Neural cell (in vitro differentiated cells): ENCODE measurements around the gene ILRUN. TPM values are rescaled to one million over a fixed set of nuclear protein-coding genes. Genes with fewer than 3 reads are reported as not detected.
"Not testable (repeated sequence)": the region's sequence is repeated elsewhere in the genome, so short reads cannot be mapped to it uniquely, and the experiment has no call there.

Source experiments
- H2AFZ ChIP-seq: fragments of 200-600, 300-800 bp; sonication (generic), shearing (Covaris generic); 2 replicates; pipeline ENCODE4 v1.6.0; 2014; ENCODE audit warnings: low read depth, mild to moderate bottlenecking, antibody characterized with exemption, low read length, moderate library complexity
- H3F3A ChIP-seq: fragments of 200-600 bp; shearing (Covaris generic); 2 replicates; pipeline ENCODE4 v1.6.1; 2016; ENCODE audit warnings: mild to moderate bottlenecking, moderate library complexity, mixed read lengths, antibody characterized with exemption, low read length; ENCODE audit not compliant: insufficient read depth, poor library complexity, severe bottlenecking
- H3K27ac ChIP-seq: fragments of 200-600, 300-800 bp; sonication (generic), shearing (Covaris generic); 2 replicates; pipeline ENCODE4 v1.5.1; 2014; ENCODE audit warnings: mild to moderate bottlenecking, low read length, moderate library complexity
- H3K27me3 ChIP-seq: fragments of 300-800, 200-600 bp; sonication (generic), shearing (Covaris generic); 2 replicates; pipeline ENCODE4 v1.6.0; 2014; ENCODE audit warnings: mild to moderate bottlenecking, low read depth, low read length, moderate library complexity; ENCODE audit not compliant: insufficient read depth
- H3K36me3 ChIP-seq: fragments of 300-800, 200-600 bp; sonication (generic), shearing (Covaris generic); 2 replicates; pipeline ENCODE4 v1.5.1; 2014; ENCODE audit warnings: mild to moderate bottlenecking, antibody characterized with exemption, low read length, moderate library complexity; ENCODE audit not compliant: insufficient read depth
- H3K4me2 ChIP-seq: fragments of 300-800, 200-600 bp; sonication (generic), shearing (Covaris generic); 2 replicates; pipeline ENCODE4 v1.6.0; 2014; ENCODE audit warnings: mild to moderate bottlenecking, low read length
- H3K4me3 ChIP-seq: fragments of 300-800, 200-600 bp; sonication (generic), shearing (Covaris generic); 2 replicates; pipeline ENCODE4 v1.5.1; 2014; ENCODE audit warnings: mild to moderate bottlenecking, low read length, moderate library complexity
- H3K79me2 ChIP-seq: fragments of 200-600 bp; shearing (Covaris generic); replicated peaks from 2 replicates; pipeline ENCODE4 v1.6.0; 2014; ENCODE audit warnings: mild to moderate bottlenecking, low read length, moderate library complexity; ENCODE audit not compliant: insufficient read depth
- H3K9ac ChIP-seq: fragments of 300-800, 200-600 bp; sonication (generic), shearing (Covaris generic); 2 replicates; pipeline ENCODE4 v1.6.1; 2016; ENCODE audit warnings: mild to moderate bottlenecking, low read length, mixed read lengths
- H3K9me2 ChIP-seq: fragments of 200-600 bp; shearing (Covaris generic); 2 replicates; pipeline ENCODE4 v1.6.1; 2016; ENCODE audit warnings: mild to moderate bottlenecking, low read length, mixed read lengths; ENCODE audit not compliant: insufficient read depth
- H3K9me3 ChIP-seq: fragments of 200-600, 300-800 bp; sonication (generic), shearing (Covaris generic); 2 replicates; pipeline ENCODE4 v1.6.1; 2016; ENCODE audit warnings: mild to moderate bottlenecking, mixed run types, low read length, moderate library complexity, mixed read lengths
- H4K20me1 ChIP-seq: fragments of 200-600 bp; shearing (Covaris generic); 2 replicates; pipeline ENCODE4 v1.6.1; 2016; ENCODE audit warnings: mild to moderate bottlenecking, mixed run types; ENCODE audit not compliant: insufficient read depth
- EP300 ChIP-seq: fragments of 450-650 bp; conservative IDR thresholded peaks from 2 replicates; pipeline ENCODE4 v1.6.1; 2014; ENCODE audit warnings: antibody characterized with exemption, mild to moderate bottlenecking, moderate library complexity; ENCODE audit not compliant: poor library complexity, severe bottlenecking
- EZH2 ChIP-seq: fragments of 200-600, 300-800 bp; shearing (Covaris generic), sonication (generic); IDR thresholded peaks from 2 replicates; pipeline ENCODE4 v1.6.1; 2014; ENCODE audit warnings: antibody characterized with exemption, low read length, borderline replicate concordance, mild to moderate bottlenecking; ENCODE audit not compliant: insufficient read depth, poor library complexity, severe bottlenecking
- MXI1 ChIP-seq: fragments of 450-650 bp; conservative IDR thresholded peaks from 2 replicates; pipeline ENCODE4 v1.6.1; 2014; ENCODE audit warnings: antibody characterized with exemption, mild to moderate bottlenecking; ENCODE audit not compliant: poor library complexity, severe bottlenecking
- POLR2AphosphoS5 ChIP-seq: IDR thresholded peaks from 2 replicates; pipeline ENCODE4 v1.6.1; 2012
- RAD21 ChIP-seq: fragments of 450-650 bp; conservative IDR thresholded peaks from 2 replicates; pipeline ENCODE4 v1.6.1; 2014; ENCODE audit warnings: antibody characterized with exemption, mild to moderate bottlenecking, moderate library complexity
- SMC3 ChIP-seq: fragments of 450-650 bp; conservative IDR thresholded peaks from 2 replicates; pipeline ENCODE4 v1.6.1; 2014; ENCODE audit warnings: antibody characterized with exemption, mild to moderate bottlenecking, moderate library complexity; ENCODE audit not compliant: poor library complexity
- TAF1 ChIP-seq: IDR thresholded peaks from 2 replicates; pipeline ENCODE4 v1.6.1; 2012; ENCODE audit warnings: low read depth
- polyA plus RNA-seq: library from polyadenylated mRNA; depleted of rRNA; stranded (reverse); fragments of >200 nt; gene quantifications from 2 replicates; pipeline ENCODE4 v1.2.3, GENCODE V29; 2014
- TF ChIP-seq, protein P1 (sequence below): fragments of 450-650 bp; IDR thresholded peaks from 2 replicates; pipeline ENCODE4 v1.5.1; 2014; ENCODE audit warnings: antibody characterized with exemption, mild to moderate bottlenecking, moderate library complexity; ENCODE audit not compliant: poor library complexity, severe bottlenecking
- TF ChIP-seq, protein P2 (sequence below): IDR thresholded peaks from 2 replicates; pipeline ENCODE4 v1.6.1; 2012; ENCODE audit warnings: borderline replicate concordance

The ILRUN gene
- polyA plus RNA-seq, 1 donor from 2014 or later = 16.0 TPM

- TF ChIP-seq POLR2AphosphoS5 = no peak
- H3K27ac ChIP-seq = no peak overlapping the region
- no peak overlapping the region for H3K9ac ChIP-seq
- no peak overlapping the region for H2AFZ ChIP-seq
- no peaks in the 10 kb centered on the region for H3K9me2 ChIP-seq
- H3K27me3 ChIP-seq = no peaks in the 10 kb centered on the region
- H3K79me2 ChIP-seq = peaks cover 14% of the 10 kb centered on the region
- no peaks in the 10 kb centered on the region for H4K20me1 ChIP-seq
- no peaks in the 10 kb centered on the region for H3F3A ChIP-seq
- no peak overlapping the region for H3K4me3 ChIP-seq
- H3K36me3 ChIP-seq = no peaks in the 10 kb centered on the region
- no peaks in the 10 kb centered on the region for H3K9me3 ChIP-seq
- no peak overlapping the region for H3K4me2 ChIP-seq
Measured at GRCh38 chr6:34680802-34681515, 15.6 kb downstream of the ILRUN start.

DNA sequence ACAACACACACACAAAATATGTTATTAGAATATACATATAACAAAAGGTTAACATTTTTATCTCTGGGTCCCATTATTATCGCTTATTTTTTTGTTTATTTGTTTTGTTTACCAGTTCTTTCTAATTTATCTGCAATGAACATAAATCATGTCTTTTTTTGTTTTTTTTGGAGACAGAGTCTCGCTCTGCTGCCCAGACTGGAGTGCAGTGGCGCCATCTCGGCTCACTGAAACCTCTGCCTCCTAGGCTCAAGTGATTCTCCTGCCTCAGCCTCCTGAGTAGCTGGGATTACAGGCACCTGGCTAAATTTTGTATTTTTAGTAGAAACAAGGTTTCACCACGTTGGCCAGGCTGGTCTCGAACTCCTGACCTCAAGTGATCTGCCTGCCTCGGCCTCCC is 16.3 kb downstream of the ILRUN start:
- not testable (repeated sequence) for H3K27me3 ChIP-seq, H3K27ac ChIP-seq, H3K9ac ChIP-seq, H2AFZ ChIP-seq, H3F3A ChIP-seq, H3K9me2 ChIP-seq, H3K36me3 ChIP-seq, H3K9me3 ChIP-seq, H4K20me1 ChIP-seq, H3K4me2 ChIP-seq, H3K4me3 ChIP-seq
- peaks cover 19% of the 10 kb centered on the region for H3K79me2 ChIP-seq

DNA sequence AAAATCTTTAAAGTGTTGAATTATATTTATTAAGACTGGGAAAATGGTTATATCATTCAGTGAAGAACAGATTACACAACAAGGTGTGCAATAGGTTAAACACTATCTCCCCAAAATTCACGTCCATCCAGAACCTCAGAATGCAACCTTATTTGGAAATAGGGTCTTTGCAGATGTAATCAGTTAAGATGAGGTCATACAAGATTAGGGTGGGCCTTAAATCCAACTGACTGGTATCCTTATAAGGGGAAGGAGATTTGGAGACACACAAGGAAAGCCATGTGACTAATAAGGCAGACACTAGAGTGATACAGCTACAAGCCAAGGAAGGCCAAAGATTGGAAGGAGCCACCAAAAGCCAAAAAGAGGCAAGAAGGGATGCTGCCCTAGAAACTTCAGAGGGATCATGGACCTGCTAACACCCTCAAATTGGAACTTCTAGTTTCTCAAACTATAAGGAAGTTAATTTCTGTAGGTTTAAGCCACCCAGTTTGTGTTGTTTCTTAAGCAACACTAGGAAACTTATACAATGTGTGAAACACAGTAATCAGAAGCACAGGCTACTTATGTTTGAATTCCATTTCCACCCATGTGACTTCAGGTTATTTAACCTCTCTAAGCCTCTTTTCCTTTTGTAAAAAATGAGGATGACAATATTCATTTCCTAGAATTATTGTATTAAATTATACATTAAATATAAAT is 16.9 kb downstream of the ILRUN start:
- Histone ChIP-seq H3K9me3 (no peaks in the 10 kb centered on the region), H3K9ac (no peak overlapping the region)
- no peak for TF ChIP-seq RAD21
- TF ChIP-seq, protein P1, sequence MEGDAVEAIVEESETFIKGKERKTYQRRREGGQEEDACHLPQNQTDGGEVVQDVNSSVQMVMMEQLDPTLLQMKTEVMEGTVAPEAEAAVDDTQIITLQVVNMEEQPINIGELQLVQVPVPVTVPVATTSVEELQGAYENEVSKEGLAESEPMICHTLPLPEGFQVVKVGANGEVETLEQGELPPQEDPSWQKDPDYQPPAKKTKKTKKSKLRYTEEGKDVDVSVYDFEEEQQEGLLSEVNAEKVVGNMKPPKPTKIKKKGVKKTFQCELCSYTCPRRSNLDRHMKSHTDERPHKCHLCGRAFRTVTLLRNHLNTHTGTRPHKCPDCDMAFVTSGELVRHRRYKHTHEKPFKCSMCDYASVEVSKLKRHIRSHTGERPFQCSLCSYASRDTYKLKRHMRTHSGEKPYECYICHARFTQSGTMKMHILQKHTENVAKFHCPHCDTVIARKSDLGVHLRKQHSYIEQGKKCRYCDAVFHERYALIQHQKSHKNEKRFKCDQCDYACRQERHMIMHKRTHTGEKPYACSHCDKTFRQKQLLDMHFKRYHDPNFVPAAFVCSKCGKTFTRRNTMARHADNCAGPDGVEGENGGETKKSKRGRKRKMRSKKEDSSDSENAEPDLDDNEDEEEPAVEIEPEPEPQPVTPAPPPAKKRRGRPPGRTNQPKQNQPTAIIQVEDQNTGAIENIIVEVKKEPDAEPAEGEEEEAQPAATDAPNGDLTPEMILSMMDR = no peak
- TF ChIP-seq TAF1 = no peak
- no peak for TF ChIP-seq EP300
- TF ChIP-seq, protein P2, sequence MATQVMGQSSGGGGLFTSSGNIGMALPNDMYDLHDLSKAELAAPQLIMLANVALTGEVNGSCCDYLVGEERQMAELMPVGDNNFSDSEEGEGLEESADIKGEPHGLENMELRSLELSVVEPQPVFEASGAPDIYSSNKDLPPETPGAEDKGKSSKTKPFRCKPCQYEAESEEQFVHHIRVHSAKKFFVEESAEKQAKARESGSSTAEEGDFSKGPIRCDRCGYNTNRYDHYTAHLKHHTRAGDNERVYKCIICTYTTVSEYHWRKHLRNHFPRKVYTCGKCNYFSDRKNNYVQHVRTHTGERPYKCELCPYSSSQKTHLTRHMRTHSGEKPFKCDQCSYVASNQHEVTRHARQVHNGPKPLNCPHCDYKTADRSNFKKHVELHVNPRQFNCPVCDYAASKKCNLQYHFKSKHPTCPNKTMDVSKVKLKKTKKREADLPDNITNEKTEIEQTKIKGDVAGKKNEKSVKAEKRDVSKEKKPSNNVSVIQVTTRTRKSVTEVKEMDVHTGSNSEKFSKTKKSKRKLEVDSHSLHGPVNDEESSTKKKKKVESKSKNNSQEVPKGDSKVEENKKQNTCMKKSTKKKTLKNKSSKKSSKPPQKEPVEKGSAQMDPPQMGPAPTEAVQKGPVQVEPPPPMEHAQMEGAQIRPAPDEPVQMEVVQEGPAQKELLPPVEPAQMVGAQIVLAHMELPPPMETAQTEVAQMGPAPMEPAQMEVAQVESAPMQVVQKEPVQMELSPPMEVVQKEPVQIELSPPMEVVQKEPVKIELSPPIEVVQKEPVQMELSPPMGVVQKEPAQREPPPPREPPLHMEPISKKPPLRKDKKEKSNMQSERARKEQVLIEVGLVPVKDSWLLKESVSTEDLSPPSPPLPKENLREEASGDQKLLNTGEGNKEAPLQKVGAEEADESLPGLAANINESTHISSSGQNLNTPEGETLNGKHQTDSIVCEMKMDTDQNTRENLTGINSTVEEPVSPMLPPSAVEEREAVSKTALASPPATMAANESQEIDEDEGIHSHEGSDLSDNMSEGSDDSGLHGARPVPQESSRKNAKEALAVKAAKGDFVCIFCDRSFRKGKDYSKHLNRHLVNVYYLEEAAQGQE = no peak
- TF ChIP-seq MXI1 = no peak
- no peak for TF ChIP-seq EZH2
- no peak for TF ChIP-seq POLR2AphosphoS5
- TF ChIP-seq SMC3 = no peak

More for the DNA sequence above, 16.9 kb downstream of the ILRUN start:
- Histone ChIP-seq H3K4me2 (no peak overlapping the region), H3K27me3 (no peaks in the 10 kb centered on the region), H2AFZ (no peak overlapping the region), H4K20me1 (no peaks in the 10 kb centered on the region), H3K36me3 (no peaks in the 10 kb centered on the region), H3K27ac (no peak overlapping the region), H3K79me2 (peaks cover 24% of the 10 kb centered on the region), H3K9me2 (no peaks in the 10 kb centered on the region), H3F3A (no peaks in the 10 kb centered on the region), H3K4me3 (no peak overlapping the region)
